ENCODE measurements around the gene GTF2F2. TPM values are rescaled to one million over a fixed set of nuclear protein-coding genes. Genes with fewer than 3 reads are reported as not detected.

The GTF2F2 gene
- total and polyA plus RNA-seq, 2 donors (not counting 3 experiments of a cell fraction or from before 2014, with no cell fraction given) = 7.5 to 23.6 TPM

DNA sequence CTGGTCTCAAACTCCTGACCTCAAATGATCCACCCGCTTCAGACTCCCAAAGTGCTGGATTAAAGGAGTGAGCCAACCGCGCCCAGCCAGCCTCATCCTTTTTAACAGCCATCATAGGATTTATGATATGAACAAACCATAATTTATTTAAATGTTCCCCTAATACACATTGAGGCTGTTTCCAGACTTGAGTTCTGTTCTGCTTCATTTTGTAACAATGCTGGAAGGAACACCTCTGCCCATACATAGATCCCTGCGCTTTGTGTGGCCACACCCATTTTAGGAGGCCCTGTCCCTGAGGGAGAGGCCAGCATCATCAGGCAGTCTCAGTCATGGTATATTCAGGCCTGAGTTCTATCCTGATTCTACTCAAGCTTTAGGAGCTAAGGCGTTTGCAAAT lies 184.8 kb downstream of the GTF2F2 start:
- Histone ChIP-seq H3K9me3 (replicated peaks; ENCODE audit: control insufficient read depth, insufficient read depth, low read length) (no peaks in the 10 kb centered on the region), H3K4me3 (replicated peaks in 1 of 3; ENCODE audit: insufficient read depth in 1 of 3, low read depth in 1 of 3, low read length in 3 of 3) (no peak overlapping the region), H3K36me3 (ENCODE audit: control insufficient read depth in 2 of 2, extremely low read depth in 1 of 2, insufficient read depth in 2 of 2, low read length in 2 of 2) (no peaks in the 10 kb centered on the region), H3K79me2 (ENCODE audit: control insufficient read depth, insufficient read depth, low read length) (no peaks in the 10 kb centered on the region), H3K4me1 (ENCODE audit: control insufficient read depth, extremely low read depth, insufficient read depth, low read length) (no peaks in the 10 kb centered on the region), H3K9ac (replicated peaks; ENCODE audit: extremely low read depth, insufficient read depth, low read length) (no peak overlapping the region), H4K20me1 (replicated peaks; ENCODE audit: control insufficient read depth, extremely low read depth, insufficient read depth, low read length) (no peaks in the 10 kb centered on the region), H3K27ac (ENCODE audit: insufficient read depth, low read depth, low read length) (no peak overlapping the region), H3K4me2 (ENCODE audit: insufficient read depth, low read length) (no peak overlapping the region), H2AFZ (ENCODE audit: low read depth, low read length) (no peak overlapping the region), H3K9me1 (replicated peaks; ENCODE audit: control insufficient read depth, extremely low read depth, insufficient read depth, low read length) (no peaks in the 10 kb centered on the region), H3K27me3 (ENCODE audit: control insufficient read depth in 2 of 2, insufficient read depth in 2 of 2, low read length in 2 of 2) (peaks cover 0 to 6% of the 10 kb centered on the region in 2 experiments)
- CTCF ChIA-PET = interaction anchor here (1.1 to 7.2 kb wide), 4 partner anchors 7 to 1400 kb away, joined by 3 to 143 read pairs (median 4); no protein-coding TSS in a partner anchor
- POLR2A ChIA-PET = no interaction called here
- no TSS peak for BruUV-seq (replicated peaks)
- DNase-seq (ENCODE audit: low read depth, low spot score) = no peak
- TF ChIP-seq MYC (IDR thresholded peaks at IDR 0.05; ENCODE audit: low read depth, low read length) (no peak), POLR2A (IDR thresholded peaks at IDR 0.05; ENCODE audit: low read depth, low read length) (no peak), FOS (IDR thresholded peaks at IDR 0.05; ENCODE audit: borderline replicate concordance, insufficient read depth, low read length) (no peak)
- intact Hi-C loops (cut with micrococcal nuclease) (no loop called here), dilution Hi-C loops (cut with MboI; ENCODE audit: extremely low pct_ligation_motif_present, low sequenced_read_pairs) (no loop called here)
- no peak for FAIRE-seq

- POLR2A ChIA-PET = interaction anchor here (0.5 kb wide), 1 partner anchor 199 kb away, joined by 7 read pairs; no protein-coding TSS in a partner anchor
- no peaks in the 10 kb centered on the region for H3K36me3 ChIP-seq (ENCODE audit: control insufficient read depth in 2 of 2, extremely low read depth in 1 of 2, insufficient read depth in 2 of 2, low read length in 2 of 2)
- H2AFZ ChIP-seq (ENCODE audit: low read depth, low read length) = no peak overlapping the region
- TF ChIP-seq JUN (IDR thresholded peaks at IDR 0.05; ENCODE audit: borderline replicate concordance, insufficient read depth, insufficient read length, low read depth) = no peak
- TF ChIP-seq POLR2A (IDR thresholded peaks at IDR 0.05; ENCODE audit: low read depth, low read length) = no peak
- no peak for TF ChIP-seq CTCF (IDR thresholded peaks at IDR 0.05; ENCODE audit: extremely low read depth in 1 of 2, insufficient read depth in 1 of 2, low read depth in 1 of 2, low read length in 2 of 2)
- TF ChIP-seq MYC (IDR thresholded peaks at IDR 0.05; ENCODE audit: low read depth, low read length) = no peak
- TF ChIP-seq, protein P1, sequence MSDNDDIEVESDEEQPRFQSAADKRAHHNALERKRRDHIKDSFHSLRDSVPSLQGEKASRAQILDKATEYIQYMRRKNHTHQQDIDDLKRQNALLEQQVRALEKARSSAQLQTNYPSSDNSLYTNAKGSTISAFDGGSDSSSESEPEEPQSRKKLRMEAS (IDR thresholded peaks at IDR 0.05; ENCODE audit: insufficient read depth, insufficient read length) = no peak
- TF ChIP-seq POLR2AphosphoS5 (IDR thresholded peaks at IDR 0.05; ENCODE audit: insufficient read depth, low read depth, low read length) = no peak
- TF ChIP-seq FOS (IDR thresholded peaks at IDR 0.05; ENCODE audit: borderline replicate concordance, insufficient read depth, low read length) = no peak
- no peak for TF ChIP-seq GATA2 (IDR thresholded peaks at IDR 0.05; ENCODE audit: insufficient read depth, insufficient read length, low read depth, low read length)
- no peak for TF ChIP-seq EZH2 (IDR thresholded peaks at IDR 0.05; ENCODE audit: borderline replicate concordance, low read depth, low read length, severe bottlenecking)
- no peaks in the 10 kb centered on the region for H3K9me1 ChIP-seq (replicated peaks; ENCODE audit: control insufficient read depth, extremely low read depth, insufficient read depth, low read length)
- no peaks in the 10 kb centered on the region for H3K79me2 ChIP-seq (ENCODE audit: control insufficient read depth, insufficient read depth, low read length)
- H3K4me1 ChIP-seq (ENCODE audit: control insufficient read depth, extremely low read depth, insufficient read depth, low read length) = peaks cover 10% of the 10 kb centered on the region
- H4K20me1 ChIP-seq (replicated peaks; ENCODE audit: control insufficient read depth, extremely low read depth, insufficient read depth, low read length) = no peaks in the 10 kb centered on the region
- no peak overlapping the region for H3K9ac ChIP-seq (replicated peaks; ENCODE audit: extremely low read depth, insufficient read depth, low read length)
- dilution Hi-C loops (cut with MboI; ENCODE audit: extremely low pct_ligation_motif_present, low sequenced_read_pairs) (no loop called here), intact Hi-C loops (cut with micrococcal nuclease) (no loop called here)
- DNase-seq (ENCODE audit: low read depth, low spot score) = no peak
- H3K4me3 ChIP-seq (replicated peaks in 1 of 3; ENCODE audit: insufficient read depth in 1 of 3, low read depth in 1 of 3, low read length in 3 of 3) = no peak overlapping the region
- H3K27ac ChIP-seq (ENCODE audit: insufficient read depth, low read depth, low read length) = no peak overlapping the region
- H3K4me2 ChIP-seq (ENCODE audit: insufficient read depth, low read length) = no peak overlapping the region
- H3K9me3 ChIP-seq (replicated peaks; ENCODE audit: control insufficient read depth, insufficient read depth, low read length) = no peaks in the 10 kb centered on the region
- no TSS peak for BruUV-seq (replicated peaks)
- CTCF ChIA-PET = interaction anchor here (0.7 to 7.2 kb wide), 7 partner anchors 8 to 1402 kb away, joined by 3 to 143 read pairs (median 3); no protein-coding TSS in a partner anchor
- peaks cover 0 to 2% of the 10 kb centered on the region in 2 experiments for H3K27me3 ChIP-seq (ENCODE audit: control insufficient read depth in 2 of 2, insufficient read depth in 2 of 2, low read length in 2 of 2)
- no peak for FAIRE-seq
These were observed 186.7 kb downstream of the GTF2F2 start for GRCh38 chr13:45306966-45307365.
